Stimulated activated CD4-positive, alpha-beta T cell treated with anti-CD3 and anti-CD28 coated beads, Interleukin-12 subunit alpha, Interleukin-12 subunit beta, amount 100 ng/mL, for 4 hours (primary cell): ENCODE results near the gene BLACAT1.
"Not testable (repeated sequence)": the region's sequence is repeated elsewhere in the genome, so short reads cannot be mapped to it uniquely, and the experiment has no call there.

Experiments
- DNase-seq: peaks from one replicate; pipeline ENCODE4 v3.0.0-alpha.2; 2020

The BLACAT1 gene

DNA sequence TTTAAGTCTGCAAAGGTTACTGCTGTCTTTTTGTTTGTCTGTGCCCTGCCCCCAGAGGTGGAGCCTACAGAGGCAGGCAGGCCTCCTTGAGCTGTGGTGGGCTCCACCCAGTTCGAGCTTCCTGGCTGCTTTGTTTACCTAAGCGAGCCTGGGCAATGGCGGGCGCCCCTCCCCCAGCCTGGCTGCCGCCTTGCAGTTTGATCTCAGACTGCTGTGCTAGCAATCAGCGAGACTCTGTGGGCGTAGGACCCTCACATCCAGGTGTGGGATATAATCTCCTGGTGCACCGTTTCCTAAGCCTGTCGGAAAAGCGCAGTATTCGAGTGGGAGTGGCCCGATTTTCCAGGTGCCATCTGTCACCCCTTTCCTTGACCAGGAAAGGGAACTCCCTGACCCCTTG lies 49.6 kb downstream of the BLACAT1 start:
- DNase-seq, result not testable (repeated sequence)
